Ramos (cell line): ENCODE measurements around the gene RSAD1.

Experiments
- in situ Hi-C: fragments of 300-500 bp; cut with MboI; formaldehyde crosslinking; loops from one replicate; pipeline ENCODE4 v1.14.3; 2022; ENCODE audit warnings: low sequenced_read_pairs; ENCODE audit not compliant: unreplicated experiment

The RSAD1 gene

GRCh38 chr17:50488880-50489279, 10.2 kb downstream of the RSAD1 start:
- in situ Hi-C loops = no loop called here

- in situ Hi-C loops = no loop called here
Observed at GRCh38 chr17:50491505-50491904, 12.8 kb downstream of the RSAD1 start.

GRCh38 chr17:50492214-50492613, 13.6 kb downstream of the RSAD1 start:
- in situ Hi-C loops = no loop called here

- in situ Hi-C loops = no loop called here
Observed at GRCh38 chr17:50493744-50494143, 15.1 kb downstream of the RSAD1 start.

GRCh38 chr17:50495217-50495823, 16.7 kb downstream of the RSAD1 start:
- in situ Hi-C loops = no loop called here

- in situ Hi-C loops = no loop called here
Observed at GRCh38 chr17:50495918-50496317, 17.3 kb downstream of the RSAD1 start.

- in situ Hi-C loops = no loop called here
Observed at GRCh38 chr17:50498021-50498874, 19.6 kb downstream of the RSAD1 start.

GRCh38 chr17:50499270-50499669, 20.6 kb downstream of the RSAD1 start:
- in situ Hi-C loops = no loop called here

GRCh38 chr17:50499721-50500120, 21.1 kb downstream of the RSAD1 start:
- in situ Hi-C loops = no loop called here

- in situ Hi-C loops = no loop called here
Observed at GRCh38 chr17:50501054-50501453, 22.4 kb downstream of the RSAD1 start.

GRCh38 chr17:50502301-50502990, 23.8 kb downstream of the RSAD1 start:
- in situ Hi-C loops = no loop called here

GRCh38 chr17:50505591-50506130, 27.0 kb downstream of the RSAD1 start:
- in situ Hi-C loops = no loop called here

GRCh38 chr17:50506298-50506697, 27.6 kb downstream of the RSAD1 start:
- in situ Hi-C loops = no loop called here

GRCh38 chr17:50507871-50508572, 29.4 kb downstream of the RSAD1 start, which contains the start of gene MYCBPAP:
Gene MYCBPAP (plus strand): TSS chr17:50508439. CDS start chr17:50508675, 236 bp downstream.
- in situ Hi-C loops = no loop called here

GRCh38 chr17:50508573-50509460, 30.2 kb downstream of the RSAD1 start:
- in situ Hi-C loops = no loop called here

GRCh38 chr17:50511058-50511457, 32.4 kb downstream of the RSAD1 start:
- in situ Hi-C loops = no loop called here

GRCh38 chr17:50513495-50513894, 34.8 kb downstream of the RSAD1 start:
- in situ Hi-C loops = no loop called here

GRCh38 chr17:50514388-50514787, 35.7 kb downstream of the RSAD1 start:
- in situ Hi-C loops = no loop called here
